Mucosa of descending colon (tissue), 3 donors: Measurements from ENCODE around the gene NOSTRIN. TPM values are rescaled to one million over a fixed set of nuclear protein-coding genes. Genes with fewer than 3 reads are reported as not detected.

Experiments used
- ATAC-seq: fragments of 200-7000 bp; cut with Tn5 transposase; one replicate; pipeline ENCODE4 v1.9.1; 2020; ENCODE audit warnings: mild to moderate bottlenecking, moderate library complexity
- DNase-seq, 3 donors: peaks; one replicate each; pipeline ENCODE4 v3.0.0-alpha.2; 2020
- H3K36me3 ChIP-seq: fragments of 200-600 bp; one replicate; pipeline ENCODE4 v1.8.0; 2021; ENCODE audit warnings: low read depth, mild to moderate bottlenecking
- H3K4me1 ChIP-seq: fragments of 200-600 bp; one replicate; pipeline ENCODE4 v1.8.0; 2021; ENCODE audit warnings: low read depth, mild to moderate bottlenecking
- H3K4me3 ChIP-seq: fragments of 200-600 bp; one replicate; pipeline ENCODE4 v1.8.0; 2021; ENCODE audit warnings: mild to moderate bottlenecking
- H3K9me3 ChIP-seq: fragments of 200-600 bp; one replicate; pipeline ENCODE4 v1.8.0; 2021; ENCODE audit warnings: mild to moderate bottlenecking
- CTCF ChIP-seq: fragments of 200-600 bp; IDR thresholded peaks from one replicate; pipeline ENCODE4 v1.8.0; 2022; ENCODE audit warnings: antibody characterized with exemption, mild to moderate bottlenecking
- intact Hi-C, 2 donors: fragments of 100-400 bp; cut with DNase I in 1 of 2; cut with micrococcal nuclease in 1 of 2; formaldehyde crosslinking; loops; one replicate each; pipeline versions ENCODE4 v1.11.0 to v1.11.1; 2022; cut with DNase I, micrococcal nuclease
- total RNA-seq, 3 donors: library from RNA; stranded (reverse); fragmentation: NEBNext Ultra II Directional in 2 of 3; extraction: Animal tissue kit (Norgen Biotek cat#: 25700) in 2 of 3; gene quantifications; one replicate each; pipeline versions ENCODE4 v1.2.1 to v1.2.4, GENCODE V29; 2021 to 2023
- donor health status: DM: no; HTN: no; CAD: no; lungs with moderate emphysema.
- donor health status: DM: no; HTN: no; CAD: no.
- donor health status: DM: no; HTN: yes; CAD: no.

Gene NOSTRIN
- total RNA-seq, 3 donors from 2014 or later: 27.3 to 78.7 (median 56.2) TPM

- DNase-seq (no peak), ATAC-seq (no peak)
- no peaks in the 10 kb centered on the region for H3K36me3 ChIP-seq
- H3K4me1 ChIP-seq: peaks cover 6% of the 10 kb centered on the region
- no peak for TF ChIP-seq CTCF
- H3K9me3 ChIP-seq: no peaks in the 10 kb centered on the region
- intact Hi-C loops: no loop called here
- no peak overlapping the region for H3K4me3 ChIP-seq
These were observed 91.7 kb downstream of the NOSTRIN start for GRCh38 chr2:168894101-168894500.

GRCh38 chr2:168894720-168895119, 92.3 kb downstream of the NOSTRIN start:
- DNase-seq (no peak), ATAC-seq (no peak)
- no peaks in the 10 kb centered on the region for H3K9me3 ChIP-seq
- intact Hi-C loops: no loop called here
- no peak overlapping the region for H3K4me3 ChIP-seq
- no peaks in the 10 kb centered on the region for H3K36me3 ChIP-seq
- H3K4me1 ChIP-seq: peaks cover 3% of the 10 kb centered on the region
- no peak for TF ChIP-seq CTCF

GRCh38 chr2:168895771-168896170, 93.3 kb downstream of the NOSTRIN start:
- ATAC-seq (no peak), DNase-seq (no peak)
- Histone ChIP-seq H3K4me3 (no peak overlapping the region), H3K4me1 (no peaks in the 10 kb centered on the region), H3K9me3 (no peaks in the 10 kb centered on the region), H3K36me3 (no peaks in the 10 kb centered on the region)
- intact Hi-C loops: no loop called here
- no peak for TF ChIP-seq CTCF

- ATAC-seq (no peak), DNase-seq (no peak)
- Histone ChIP-seq H3K36me3 (no peaks in the 10 kb centered on the region), H3K4me1 (no peaks in the 10 kb centered on the region), H3K9me3 (no peaks in the 10 kb centered on the region), H3K4me3 (no peak overlapping the region)
- no peak for TF ChIP-seq CTCF
- intact Hi-C loops: no loop called here
These were observed 94.3 kb downstream of the NOSTRIN start for GRCh38 chr2:168896783-168897182.

GRCh38 chr2:168897449-168897848, 95.0 kb downstream of the NOSTRIN start:
- no peak for TF ChIP-seq CTCF
- no peaks in the 10 kb centered on the region for H3K9me3 ChIP-seq
- ATAC-seq (no peak), DNase-seq (no peak)
- intact Hi-C loops: no loop called here
- no peaks in the 10 kb centered on the region for H3K4me1 ChIP-seq
- H3K36me3 ChIP-seq: no peaks in the 10 kb centered on the region
- H3K4me3 ChIP-seq: no peak overlapping the region

- intact Hi-C loops: no loop called here
- DNase-seq (no peak), ATAC-seq (no peak)
- Histone ChIP-seq H3K36me3 (no peaks in the 10 kb centered on the region), H3K4me3 (no peak within 1 kb of the TSS), H3K9me3 (no peaks in the 10 kb centered on the region), H3K4me1 (no peaks in the 10 kb centered on the region)
- no peak for TF ChIP-seq CTCF
These were observed 98.6 kb downstream of the NOSTRIN start, which contains the start of gene G6PC2 for GRCh38 chr2:168901003-168901402. Gene G6PC2 (plus strand): TSS chr2:168901291. CDS start chr2:168901332, 41 bp downstream.
